HT1080 (cell line): Measurements from ENCODE around the gene ZNHIT1. TPM values are rescaled to one million over a fixed set of nuclear protein-coding genes. Genes with fewer than 3 reads are reported as not detected.
A peak's percentile ranks its signal among the peaks of the same experiment; 100 is the strongest.
"Not testable (repeated sequence)": the region's sequence is repeated elsewhere in the genome, so short reads cannot be mapped to it uniquely, and the experiment has no call there.

Experiments
- DNase-seq: peaks from one replicate; pipeline ENCODE4 v3.0.0-alpha.2; 2015; ENCODE audit warnings: low read depth
- total RNA-seq: library from RNA; depleted of rRNA; stranded (reverse); fragments of >200 nt; shearing (Covaris generic); gene quantifications from 2 replicates; pipeline ENCODE4 v1.2.3, GENCODE V29; 2014

The ZNHIT1 gene
- total RNA-seq, 1 experiment from 2014 or later, result 148 TPM

DNA sequence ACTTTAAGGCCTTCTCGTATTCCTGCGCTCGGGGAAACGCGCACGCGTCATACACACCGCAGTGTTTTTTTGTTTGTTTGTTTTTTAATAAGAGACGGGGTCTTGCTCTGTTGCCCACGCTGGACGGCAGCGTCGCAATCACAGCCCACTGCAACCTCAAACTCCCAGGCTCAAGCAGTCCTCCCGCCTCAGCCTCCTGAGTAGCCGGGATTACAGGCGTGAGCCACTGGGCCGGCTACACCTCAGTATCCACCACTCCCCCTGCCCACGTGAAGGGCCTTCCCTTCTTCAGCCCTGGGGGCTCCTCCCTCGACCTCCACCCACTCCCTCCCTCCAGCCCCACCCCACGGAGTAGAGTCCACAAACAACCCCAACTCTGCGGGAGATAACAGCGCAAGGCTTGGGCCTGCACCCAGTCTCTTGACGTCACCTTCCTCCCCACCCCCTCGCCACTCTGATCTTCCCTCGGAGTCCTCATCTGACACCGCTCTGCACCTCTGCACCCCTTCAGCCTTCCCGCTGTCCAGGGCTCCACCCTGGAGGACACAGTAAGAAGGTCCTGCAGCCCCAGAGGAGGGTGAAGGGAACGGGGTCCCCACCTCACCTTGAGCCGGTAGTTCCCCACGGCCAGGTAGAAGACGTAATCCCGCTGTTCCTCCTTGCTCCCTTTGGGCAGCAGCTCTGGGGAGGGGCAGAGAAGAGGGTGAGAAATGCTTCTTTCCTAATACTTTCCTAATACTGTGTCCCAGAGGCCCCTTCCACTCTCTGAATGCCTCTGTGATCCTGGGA, 22.5 kb downstream of the ZNHIT1 start:
- DNase-seq, result no peak

DNA sequence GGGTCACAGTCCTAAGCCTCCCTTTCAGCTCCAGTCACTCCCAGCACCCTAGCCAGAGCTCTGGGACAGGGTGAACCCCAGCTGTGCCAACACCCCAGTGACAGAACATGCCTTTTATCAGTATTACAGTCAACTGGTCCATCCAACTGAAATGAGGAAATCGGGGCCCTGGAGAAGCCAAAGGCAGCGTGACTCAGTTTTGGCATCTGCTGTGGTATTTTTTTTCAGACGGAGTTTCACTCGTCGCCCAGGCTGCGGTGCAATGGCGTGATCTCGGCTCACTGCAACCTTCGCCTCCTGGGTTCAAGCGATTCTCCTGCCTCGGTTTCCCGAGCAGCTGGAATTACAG, 23.0 kb downstream of the ZNHIT1 start:
- DNase-seq, result no peak

DNA sequence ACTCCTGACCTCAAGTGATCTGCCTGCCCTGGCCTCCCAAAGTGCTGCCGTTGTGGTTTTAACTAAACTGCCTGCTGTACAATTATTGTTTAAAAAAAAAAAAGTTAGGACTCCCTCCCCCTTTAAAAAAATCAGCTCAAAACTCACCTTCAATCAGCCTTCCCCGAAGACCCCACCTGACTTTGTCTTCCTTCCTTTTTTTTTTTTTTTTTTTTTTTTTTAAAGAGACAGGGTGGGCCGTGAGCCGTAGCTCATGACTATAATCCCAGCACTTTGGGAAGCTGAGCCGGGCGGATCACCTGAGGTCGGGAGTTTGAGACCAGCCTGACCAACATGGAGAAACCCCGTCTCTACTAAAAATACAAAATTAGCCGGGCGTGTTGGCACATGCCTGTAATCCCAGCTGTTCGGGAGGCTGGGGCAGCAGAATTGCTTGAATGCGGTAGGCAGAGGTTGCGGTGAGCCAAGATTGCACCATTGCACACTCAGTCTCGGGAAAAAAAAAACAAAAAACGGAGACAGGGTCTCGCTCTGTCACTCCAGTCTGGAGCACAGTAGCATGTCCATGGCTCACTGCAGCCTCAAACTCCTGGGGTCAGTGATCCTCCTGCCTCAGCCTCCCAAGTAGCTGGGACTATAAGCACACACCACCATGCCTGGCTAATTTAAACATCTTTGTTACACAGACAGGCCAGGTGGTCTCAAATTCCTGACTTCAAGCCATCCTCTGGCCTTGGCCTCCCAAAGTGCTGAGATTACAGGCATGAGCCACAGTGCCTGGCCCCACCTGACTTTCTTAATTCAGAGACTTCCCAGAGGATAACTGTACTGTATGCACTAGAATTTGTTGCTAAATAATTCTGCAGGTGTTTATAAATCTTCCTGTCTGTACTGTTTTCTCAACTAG, 23.7 kb downstream of the ZNHIT1 start:
- no peak for DNase-seq

DNA sequence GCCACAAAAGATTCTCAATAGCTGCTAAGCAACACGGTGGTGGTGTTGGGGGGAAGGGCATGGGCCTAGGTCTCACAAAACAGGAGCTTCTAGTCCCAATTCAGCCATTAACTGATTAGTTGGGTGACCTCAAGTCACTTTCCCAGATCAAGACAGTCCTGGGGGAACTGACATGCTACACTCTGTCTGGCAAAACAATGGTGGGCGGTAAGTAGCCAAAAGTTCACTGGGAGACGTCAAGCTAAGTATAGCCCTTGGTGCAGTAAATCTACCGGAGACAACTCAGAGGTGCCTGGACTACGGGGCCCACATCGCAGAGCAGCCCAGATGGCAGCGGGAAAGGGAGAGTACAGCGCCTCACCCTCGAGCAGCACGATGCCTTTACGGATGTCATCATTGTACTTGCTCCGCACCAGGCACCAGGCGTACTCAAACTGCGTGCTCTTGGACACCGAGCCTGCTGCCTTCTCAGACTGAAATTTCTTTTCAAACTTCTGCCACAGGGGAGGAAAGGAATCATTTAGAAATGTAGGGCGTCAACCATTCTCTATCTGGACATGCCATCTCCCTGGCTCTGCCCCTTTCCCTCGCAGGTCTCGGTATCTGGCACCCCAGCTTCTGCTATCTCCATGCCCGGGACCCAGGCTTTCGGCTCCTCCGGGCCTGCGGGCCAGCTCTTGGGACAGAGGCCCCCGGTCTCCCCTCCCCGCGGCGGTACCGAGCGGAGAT, 25.8 kb downstream of the ZNHIT1 start:
- no peak for DNase-seq

DNA sequence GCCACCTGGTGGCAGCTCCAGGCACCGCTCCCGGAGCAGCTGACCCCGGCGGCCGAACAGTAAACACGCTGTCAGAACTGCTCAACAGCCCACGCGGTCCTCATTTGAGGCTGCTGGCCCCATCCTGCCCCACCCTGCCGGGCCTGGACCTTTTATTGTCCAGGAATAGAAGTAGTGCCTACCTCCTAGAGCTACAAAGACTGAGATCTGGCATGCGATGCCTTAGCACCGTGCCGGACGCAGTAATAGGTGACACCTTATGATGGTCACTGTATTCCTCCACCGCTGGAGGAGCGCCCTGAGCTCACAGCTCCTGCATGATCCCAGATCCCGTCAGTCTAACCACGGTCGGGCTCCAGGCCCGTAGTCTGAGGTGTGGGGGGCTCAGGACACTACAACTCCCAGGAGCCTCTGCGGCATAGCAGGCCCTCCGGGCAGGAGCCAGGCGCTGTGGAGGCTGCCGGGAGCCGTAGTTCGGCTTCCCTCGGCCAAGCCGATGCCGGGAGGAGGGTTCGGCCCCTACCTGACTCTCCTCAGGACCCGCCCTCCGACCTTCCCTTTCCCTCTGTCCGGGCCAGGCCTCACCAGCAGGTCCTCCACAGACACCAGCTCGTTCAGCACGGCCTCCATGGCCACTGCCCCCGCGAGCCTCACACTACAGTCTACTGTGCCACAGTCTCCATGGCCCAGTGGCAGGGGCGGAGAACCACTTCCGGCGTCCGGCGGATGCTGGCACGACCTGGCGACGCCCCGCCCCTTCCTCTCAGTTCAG, 26.6 kb downstream of the ZNHIT1 start, which contains the start of gene FIS1:
Gene FIS1, minus strand, starts transcription at position 707 of the 772 bp plus-strand sequence. Its CDS starts 77 bp downstream, at position 630.
- peak; percentile 89 for DNase-seq

DNA sequence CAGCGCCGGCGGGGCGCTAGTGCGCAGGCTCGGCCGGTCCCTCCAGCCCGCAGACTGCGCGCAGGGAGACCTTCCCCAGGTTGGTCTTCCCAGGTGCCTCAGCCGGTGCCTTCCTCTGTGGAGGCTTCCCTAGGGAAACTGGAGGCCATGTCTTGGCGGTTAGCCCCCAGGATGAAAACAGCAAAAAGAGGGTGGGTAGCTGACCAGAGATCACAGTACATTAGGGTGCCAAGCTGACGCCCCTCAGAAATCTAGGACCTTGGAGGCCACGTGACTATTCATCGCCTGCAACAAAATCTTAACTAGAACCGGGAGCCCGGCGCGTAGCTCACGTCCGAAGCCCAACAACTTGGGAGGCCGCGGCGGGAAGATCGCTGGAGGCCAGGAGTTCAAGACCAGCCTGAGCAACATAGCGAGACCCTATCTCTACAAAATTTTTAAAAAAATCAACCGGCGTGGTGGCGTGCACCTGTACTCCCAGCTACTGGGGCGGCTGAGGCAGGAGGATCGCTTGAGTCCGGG, 27.2 kb downstream of the ZNHIT1 start:
- no peak for DNase-seq

DNA sequence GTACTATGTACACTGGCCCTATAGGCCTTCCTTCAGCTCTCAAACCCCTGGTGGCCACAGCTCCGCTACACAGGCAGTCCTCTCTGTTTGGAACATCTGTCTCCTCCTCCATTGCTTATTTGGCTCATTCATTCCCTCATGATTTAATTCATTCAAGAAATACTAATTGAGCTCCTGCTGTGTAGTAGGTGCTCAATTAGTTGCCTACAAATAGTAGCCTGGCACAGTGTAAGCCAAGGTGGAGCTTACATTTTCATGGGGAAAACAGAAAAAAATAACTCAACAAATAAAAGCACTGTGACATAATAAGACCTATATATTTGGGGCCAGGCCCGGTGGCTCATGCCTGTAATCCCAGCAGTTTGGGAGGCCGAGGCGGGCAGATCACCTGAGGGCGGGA, 30.3 kb downstream of the ZNHIT1 start:
- no peak for DNase-seq

DNA sequence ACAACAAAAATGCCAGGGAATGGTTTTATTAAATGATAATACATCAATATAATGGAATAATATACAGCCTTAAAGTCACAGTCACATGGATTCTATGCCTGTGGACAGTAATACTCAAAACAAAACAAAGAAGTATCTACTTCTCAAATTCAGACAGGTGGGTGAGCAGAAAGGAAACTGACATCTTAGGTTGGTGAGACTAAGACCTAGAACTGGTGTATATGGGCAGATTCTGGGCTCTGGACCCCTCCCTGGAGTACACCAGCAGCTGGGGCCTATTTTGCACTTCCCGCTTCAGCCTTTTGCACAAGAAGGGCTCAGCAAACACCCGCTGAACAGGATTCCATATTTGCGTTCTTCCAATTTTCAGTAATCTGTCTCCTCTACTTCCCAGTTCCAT, 32.4 kb downstream of the ZNHIT1 start:
- DNase-seq, result no peak

DNA sequence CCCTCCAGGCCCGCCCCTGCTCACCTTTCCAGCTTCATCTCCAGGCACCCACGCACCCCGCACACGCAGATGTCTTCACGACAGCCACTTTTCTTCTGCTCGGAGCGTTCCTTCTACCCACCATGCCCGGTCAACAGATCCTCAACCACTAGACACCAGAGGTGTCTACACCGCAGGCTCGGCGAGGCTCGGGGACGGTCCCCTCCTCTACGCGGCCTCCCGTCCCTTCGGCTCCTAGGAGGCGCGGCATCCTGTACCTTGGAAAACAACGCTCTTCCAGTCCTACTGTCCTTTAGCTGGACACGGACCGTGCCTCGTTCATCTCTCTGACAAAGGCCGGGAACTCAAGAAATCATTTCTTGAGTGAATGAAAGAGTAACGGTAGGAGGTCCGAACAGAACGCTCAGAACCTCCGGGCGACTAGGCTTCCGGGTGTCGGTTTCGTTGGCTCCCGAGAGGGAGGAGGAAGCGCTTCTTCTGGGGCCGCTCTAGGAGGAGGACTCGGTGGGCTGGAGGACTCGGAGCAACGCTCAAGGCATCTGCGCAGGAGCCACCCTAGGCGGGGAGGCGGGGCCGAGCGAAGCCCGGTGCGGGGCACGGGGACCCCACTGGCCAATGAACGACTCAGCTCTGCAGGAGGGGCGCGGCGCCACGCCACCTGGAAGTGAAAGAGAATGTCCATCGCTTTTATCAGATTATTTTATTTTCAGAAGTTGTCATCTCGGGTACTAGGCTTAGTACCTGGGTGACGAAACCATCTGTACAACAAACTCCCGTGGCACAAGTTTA, 34.1 kb downstream of the ZNHIT1 start:
- DNase-seq, result peak; percentile 96

DNA sequence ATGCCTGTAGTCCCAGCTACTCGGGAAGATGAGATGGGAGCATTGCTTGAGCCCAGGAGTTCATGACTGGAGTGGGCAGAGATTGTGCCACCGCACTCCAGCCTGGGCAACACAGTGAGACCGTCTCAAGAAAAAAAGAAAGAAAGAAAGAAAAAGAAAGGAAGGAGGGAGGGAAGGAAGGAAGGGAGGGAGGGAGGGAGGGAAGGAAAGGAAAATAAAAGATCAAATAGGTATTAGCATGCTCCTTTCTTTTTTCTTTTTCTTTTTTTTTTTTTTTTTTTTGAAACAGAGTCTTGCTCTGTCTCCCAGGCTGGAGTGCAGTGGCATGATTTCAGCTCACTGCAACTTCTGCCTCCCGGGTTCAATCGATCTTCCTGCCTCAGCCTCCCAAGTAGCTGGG, 35.2 kb downstream of the ZNHIT1 start:
- not testable (repeated sequence) for DNase-seq

DNA sequence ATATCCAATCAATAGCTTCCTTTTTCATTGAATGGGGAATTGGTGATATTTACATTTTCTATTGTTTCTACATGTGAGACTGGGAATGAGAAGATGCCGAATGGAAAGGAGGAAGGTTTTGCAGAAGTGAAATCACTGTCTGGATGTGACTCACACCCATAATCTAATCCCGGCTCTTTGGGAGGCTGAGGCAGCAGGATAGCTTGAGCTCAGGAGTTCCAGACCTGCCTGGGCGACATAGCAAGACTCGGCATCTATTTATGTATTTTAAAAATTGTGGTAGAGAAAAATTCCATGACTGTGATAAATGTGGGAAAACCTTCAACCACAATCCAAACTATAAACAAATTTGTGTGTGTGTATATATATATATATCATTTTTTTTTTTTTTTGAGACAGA, 37.8 kb downstream of the ZNHIT1 start:
- DNase-seq, result no peak

DNA sequence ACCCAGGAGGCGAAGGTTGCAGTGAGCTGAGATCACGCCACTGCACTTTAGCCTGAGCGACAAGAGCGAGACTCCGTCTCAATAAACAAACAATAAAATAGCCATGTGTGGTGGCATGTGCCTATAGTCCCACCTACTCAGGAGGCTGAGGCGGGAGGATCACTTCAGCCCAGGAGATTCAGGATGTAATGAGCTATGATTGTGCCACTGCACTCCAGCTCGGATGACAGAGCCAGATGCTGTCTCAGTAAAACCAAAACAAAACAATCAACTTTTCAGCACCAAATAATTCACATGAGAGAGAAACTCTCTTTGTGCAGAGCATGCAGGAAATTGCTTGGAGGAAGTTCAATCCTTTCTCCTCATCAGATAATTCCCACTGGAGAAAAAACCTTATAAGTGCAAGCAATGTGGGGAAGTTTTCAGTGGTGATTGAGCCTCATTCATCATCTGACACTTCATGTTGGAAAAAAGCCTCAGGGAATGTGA, 40.3 kb downstream of the ZNHIT1 start:
- no peak for DNase-seq

DNA sequence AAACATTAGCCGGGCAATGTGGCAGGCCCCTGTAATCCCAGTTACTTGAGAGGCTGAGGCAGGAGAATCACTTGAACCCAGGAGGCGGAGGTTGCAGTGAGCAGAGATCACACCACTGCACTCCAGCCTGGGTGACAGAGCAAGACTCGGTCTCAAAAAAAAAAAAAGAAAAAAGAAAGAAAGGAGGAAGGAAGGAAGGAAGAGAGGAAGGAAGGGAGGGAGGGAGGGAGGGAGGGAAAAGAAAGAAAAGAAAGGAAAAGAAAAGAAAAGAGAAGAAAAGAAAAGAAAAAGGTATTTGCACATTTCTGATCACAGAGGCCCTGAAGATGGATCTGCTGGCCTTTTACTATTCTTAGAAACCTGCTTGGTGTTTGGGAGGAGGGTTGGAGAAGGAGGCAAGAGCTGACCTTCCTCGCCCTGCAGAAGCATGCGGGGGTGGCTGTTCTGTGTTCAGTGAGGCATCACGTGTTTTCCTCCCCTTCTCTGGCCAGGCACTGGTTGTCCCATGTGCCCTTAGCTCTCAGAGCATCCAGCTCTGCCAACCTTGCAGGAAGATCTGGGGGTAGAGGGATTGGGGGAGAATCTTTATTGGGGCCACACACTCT, 46.2 kb downstream of the ZNHIT1 start:
- DNase-seq, result not testable (repeated sequence)

DNA sequence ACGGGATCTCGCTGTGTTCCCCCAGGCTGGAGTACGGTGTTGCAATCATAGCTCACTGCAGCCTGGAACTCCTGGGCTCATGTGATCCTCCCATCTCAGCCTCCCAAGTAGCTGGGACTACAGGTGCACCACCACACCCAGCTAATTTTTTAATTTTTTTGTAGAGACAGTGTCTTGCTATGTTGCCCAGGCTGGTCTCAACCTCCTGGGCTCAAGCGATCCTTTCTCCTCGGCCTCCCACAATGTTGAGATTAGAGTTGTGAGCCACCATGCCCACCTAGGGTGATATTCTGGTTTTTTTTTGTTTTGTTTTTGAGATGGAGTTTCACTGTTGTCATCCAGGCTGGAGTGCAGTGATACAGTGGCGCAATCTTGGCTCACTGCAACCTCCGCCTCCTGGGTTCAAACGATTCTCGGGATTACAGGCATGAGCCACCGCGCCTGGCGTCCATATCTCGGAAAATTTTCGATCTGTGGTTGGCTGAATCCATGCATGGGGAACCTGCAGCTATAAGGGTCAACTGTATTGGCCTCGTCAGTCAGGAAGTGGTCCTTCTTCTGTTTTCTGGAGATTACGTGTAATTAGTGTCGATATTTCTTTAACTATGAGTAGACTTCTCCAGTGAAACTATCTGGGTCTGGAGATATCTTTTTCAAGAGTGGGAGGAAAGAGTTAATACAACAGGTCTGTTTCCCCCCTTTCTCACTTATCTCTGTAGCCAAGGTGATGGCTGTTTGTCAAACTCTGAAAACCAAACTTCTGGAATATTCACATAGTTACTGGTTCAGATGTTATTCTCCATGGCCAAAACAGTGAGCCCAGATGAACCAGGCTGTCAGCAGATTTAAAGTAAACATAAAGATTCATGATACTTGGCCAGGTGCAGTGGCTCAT, 47.9 kb downstream of the ZNHIT1 start:
- DNase-seq, result no peak

DNA sequence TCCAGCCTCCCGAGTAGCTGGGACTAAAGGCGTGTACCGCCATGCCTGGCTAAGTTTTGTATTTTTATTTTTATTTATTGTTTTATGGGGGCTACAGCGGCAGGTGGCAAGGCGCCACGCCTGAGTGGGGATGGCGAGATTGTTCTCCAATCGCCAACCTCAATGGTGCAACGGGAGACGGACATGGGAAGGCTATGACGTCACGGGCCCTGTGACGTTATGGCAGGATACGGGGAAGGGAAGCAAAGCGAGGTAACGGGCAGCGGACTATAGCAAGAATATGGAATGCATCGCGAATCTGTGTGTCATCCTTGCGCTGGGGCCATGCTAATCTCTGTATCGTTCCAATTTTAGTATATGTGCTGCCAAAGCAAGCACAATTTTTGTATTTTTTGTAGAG, 51.7 kb downstream of the ZNHIT1 start:
- no peak for DNase-seq

DNA sequence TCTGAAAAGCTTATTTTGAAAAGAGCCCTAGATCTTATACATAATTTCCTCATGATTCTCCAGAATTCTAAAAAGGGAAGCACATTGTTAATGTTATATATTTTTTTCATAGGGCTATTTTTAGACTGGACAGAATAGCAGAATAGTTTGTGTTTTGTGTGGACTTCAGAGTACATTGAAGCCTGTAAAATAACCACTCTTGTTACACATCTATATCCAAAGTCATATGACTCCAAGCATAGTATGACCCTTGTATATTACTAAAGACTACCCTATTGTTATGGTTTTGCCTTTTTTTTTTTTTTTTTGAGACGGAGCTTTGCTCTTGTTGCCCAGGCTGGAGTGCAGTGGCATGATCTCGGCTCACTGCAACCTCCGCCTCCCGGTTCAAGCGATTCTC, 53.1 kb downstream of the ZNHIT1 start:
- no peak for DNase-seq

DNA sequence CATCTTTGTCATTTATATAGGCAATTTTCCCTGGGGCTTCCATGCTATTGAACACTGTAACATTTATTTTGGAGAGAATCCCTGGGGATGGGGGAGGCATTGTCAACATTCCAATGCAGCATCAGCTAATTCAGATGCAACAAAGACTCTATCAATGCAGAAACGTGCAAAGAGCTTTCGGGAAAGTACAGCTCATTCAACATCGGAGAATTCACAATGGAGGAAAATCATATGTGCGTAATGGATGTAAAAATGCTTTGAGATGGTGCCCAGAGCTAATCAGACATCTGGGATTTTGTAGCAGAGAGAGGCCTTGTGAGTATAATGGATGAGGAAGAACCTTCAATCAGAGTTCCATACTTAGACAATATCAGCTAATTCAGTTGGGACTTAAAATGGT, 55.2 kb downstream of the ZNHIT1 start:
- DNase-seq, result no peak
